GM12873 (cell line): Measurements from ENCODE around the gene ACBD6.

Experiments
- TF ChIP-seq, protein P1 (sequence below): IDR thresholded peaks from 2 replicates; pipeline ENCODE4 v1.5.1; 2012; ENCODE audit warnings: low read depth, mild to moderate bottlenecking, moderate library complexity, low read length, control low read depth; ENCODE audit not compliant: insufficient read depth; ENCODE audit errors: missing control alignments

The ACBD6 gene

DNA sequence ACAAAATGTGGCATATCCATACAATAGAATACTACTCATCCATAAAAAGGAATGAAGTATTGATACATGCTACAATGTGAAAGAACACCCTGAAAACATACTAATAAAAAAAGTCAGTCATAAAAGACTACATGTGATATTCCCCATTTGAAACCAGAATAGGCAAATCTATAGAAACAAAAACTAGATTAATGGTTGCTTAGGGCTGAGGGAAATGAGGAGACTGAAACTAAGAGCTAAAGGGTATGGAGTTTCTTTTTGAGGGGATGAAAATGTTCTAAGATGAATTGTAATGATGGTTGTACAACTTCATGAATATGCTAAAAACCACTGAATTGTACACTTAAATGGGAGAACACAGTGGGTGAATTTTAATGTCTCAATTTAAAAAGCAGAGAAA is 50.9 kb downstream of the ACBD6 start:
- TF ChIP-seq, protein P1, sequence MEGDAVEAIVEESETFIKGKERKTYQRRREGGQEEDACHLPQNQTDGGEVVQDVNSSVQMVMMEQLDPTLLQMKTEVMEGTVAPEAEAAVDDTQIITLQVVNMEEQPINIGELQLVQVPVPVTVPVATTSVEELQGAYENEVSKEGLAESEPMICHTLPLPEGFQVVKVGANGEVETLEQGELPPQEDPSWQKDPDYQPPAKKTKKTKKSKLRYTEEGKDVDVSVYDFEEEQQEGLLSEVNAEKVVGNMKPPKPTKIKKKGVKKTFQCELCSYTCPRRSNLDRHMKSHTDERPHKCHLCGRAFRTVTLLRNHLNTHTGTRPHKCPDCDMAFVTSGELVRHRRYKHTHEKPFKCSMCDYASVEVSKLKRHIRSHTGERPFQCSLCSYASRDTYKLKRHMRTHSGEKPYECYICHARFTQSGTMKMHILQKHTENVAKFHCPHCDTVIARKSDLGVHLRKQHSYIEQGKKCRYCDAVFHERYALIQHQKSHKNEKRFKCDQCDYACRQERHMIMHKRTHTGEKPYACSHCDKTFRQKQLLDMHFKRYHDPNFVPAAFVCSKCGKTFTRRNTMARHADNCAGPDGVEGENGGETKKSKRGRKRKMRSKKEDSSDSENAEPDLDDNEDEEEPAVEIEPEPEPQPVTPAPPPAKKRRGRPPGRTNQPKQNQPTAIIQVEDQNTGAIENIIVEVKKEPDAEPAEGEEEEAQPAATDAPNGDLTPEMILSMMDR, result no peak

DNA sequence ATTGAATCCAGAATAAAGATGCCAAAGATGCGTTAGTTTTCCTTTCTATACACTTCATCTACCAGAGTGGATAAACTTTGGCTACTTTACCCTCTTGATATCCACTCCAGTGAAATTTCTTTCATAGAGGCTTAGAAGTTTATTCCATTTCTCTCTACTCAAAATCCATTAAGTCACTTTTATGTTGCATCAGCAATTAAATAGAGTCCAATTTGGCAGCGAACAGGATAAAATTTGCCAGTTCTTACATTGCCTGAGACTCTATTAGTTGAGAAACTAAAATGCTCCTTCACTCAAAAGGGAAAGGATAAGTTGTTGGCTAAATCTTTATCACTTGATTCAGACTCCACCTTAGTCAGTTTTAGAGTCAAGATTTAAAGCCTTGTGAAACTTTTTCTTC is 57.9 kb downstream of the ACBD6 start:
- TF ChIP-seq, protein P1, result no peak

DNA sequence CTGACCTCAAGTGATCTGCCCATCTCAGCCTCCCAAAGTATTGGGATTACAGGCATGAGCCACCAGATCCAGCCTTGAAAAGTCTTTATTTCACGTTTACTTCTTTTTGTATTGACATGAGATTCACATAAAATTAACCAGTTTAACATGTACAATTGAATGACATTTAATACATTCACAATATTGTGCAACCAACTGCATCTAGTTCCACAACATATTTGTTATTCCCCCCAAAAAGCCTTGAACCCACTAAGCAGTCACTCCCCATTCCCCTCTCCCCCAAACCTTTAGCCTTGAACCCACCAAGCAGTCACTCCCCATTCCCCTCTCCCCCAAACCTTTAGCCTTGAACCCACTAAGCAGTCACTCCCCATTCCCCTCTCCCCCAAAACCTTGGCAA is 62.0 kb downstream of the ACBD6 start:
- TF ChIP-seq, protein P1, result no peak

DNA sequence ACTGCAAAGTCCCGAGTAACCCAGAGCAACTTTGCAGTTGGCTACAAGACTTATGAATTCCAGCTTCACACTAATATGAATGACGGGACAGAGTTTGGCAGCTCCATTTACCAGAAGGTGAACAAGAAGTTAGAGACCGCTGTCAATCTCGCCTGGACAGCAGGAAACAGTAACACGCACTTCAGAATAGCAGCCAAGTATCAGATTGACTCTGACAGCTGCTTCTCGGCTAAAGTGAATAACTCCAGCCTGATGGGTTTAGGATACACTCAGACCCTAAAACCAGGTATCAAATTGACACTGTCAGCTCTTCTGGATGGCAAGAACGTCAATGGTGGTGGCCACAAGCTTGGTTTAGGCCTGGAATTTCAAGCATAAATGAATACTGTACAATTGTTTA is 66.8 kb downstream of the ACBD6 start:
- TF ChIP-seq, protein P1, result no peak

DNA sequence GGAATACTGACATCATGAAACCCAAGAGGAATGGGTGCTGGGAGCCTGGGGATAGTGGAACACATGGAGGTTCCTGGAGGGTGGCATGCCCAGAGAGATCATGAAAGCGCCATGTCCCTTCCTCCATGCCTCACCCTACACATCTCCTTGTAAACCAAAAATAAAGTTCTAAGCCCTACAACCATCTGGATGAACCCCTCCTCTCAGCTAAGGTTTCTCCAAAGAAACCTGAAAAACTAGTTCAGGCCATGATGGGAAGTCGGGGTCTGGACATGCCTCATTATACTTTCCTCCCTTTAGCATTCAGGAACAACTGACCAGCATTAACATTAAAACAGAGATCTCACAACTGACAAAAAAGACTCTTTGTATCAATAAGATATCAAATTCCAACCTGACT is 68.5 kb downstream of the ACBD6 start:
- TF ChIP-seq, protein P1, result no peak

DNA sequence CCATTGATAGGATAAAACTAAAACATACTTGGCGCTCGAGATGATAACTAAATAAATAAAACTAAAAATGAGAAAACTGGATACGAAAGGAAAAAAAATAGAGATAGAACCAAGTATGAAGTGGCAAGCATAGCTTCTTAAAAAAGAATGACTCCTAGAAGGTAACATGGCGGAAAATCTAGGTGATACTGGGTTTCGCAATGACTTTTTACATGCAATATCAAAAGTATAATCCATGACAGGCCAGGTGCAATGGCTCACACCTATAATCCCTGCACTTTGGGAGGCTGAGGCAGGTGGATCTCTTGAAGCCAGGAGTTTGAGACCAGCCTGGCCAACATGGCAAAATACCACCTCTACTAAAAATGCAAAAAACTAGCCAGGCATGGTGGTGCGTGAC is 70.7 kb downstream of the ACBD6 start:
- TF ChIP-seq, protein P1, result no peak

DNA sequence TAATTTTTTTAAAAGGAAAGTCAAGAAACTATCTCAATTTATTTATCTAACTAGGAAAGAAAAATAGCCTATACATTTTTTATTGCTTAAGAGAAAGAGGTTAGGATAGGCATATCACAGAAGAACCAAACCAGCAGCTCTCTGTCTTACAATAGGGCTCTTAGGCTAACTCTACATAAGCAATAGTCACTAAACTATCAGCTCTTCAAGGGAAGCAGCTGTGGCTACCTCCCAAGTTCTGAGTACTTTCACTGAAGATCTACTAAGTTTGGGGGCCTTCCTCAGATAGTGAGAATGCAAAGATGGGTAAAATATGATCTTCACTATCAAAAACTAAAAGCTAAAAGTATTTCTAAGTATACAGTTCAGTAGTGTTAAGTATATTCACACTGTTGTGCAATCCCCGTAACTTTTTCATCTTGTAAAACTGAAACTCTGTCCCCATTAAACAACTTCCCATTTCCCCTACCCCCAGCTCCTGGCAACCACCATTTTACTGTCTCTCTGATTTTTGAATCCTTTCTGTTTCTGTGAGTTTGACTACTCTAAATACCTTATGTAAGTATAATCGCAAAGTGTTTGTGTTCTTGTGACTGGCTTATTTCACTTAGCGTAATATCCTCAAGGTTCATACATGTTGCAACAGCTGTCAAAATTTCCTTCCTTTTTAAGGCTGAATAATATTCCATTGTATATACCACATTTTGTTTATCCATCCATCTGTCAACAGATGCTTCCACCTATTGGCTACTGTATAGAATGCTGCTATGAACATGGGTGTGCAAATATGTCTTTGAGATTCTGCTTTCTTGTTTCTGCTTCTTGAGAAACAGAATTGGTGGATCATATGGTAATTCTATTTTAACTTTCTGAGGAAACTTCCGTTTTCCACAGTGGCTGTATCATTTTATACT is 73.3 kb downstream of the ACBD6 start:
- TF ChIP-seq, protein P1, result no peak
